Measurements from ENCODE around the gene ZNF618.

The ZNF618 gene

DNA sequence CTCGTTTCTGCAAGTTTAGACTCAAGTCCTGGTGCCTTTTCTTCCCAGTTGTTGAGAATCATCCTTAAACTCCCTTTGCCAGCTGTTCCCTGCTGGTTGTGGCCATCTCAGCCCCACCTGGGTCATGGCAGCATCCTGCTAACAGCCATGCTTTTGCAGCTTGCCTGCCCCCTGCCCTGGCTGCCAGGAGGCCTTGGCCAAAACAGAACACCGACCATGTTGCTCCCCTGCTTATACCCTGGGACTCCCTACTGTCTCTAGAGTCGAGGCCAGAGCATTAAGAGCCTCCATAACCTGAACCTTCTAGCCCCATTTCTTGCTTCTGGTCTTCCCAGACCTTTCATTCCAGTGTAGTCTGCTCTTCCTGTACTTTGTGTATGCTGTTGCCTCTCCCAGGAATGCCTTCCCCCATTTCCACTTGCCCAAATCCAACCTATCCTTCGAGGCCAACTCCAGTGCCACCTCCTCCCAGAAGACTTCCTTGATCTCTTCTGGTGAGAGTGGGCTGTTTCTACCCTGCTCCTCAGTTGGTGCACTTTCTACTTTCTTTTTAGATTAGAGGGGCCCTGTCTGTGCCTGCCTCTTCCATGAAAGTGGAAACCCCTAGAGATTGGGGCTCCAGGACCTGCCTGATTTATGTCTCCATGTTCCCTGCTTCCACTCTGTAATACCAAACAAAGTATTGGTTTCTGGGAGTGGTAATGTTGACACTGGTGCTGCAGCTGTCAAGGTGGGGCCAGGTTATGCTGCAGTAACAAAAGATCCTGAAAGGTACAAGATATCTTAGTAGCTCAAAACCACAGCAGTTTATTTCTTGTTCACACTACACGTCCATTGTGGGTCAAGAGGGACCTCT lies 113.8 kb downstream of the ZNF618 start:
- no peak for DNase-seq (ENCODE audit: low read depth)
- no peak overlapping the region for H3K4me3 ChIP-seq (ENCODE audit: low read length)
- TF ChIP-seq, protein P1, sequence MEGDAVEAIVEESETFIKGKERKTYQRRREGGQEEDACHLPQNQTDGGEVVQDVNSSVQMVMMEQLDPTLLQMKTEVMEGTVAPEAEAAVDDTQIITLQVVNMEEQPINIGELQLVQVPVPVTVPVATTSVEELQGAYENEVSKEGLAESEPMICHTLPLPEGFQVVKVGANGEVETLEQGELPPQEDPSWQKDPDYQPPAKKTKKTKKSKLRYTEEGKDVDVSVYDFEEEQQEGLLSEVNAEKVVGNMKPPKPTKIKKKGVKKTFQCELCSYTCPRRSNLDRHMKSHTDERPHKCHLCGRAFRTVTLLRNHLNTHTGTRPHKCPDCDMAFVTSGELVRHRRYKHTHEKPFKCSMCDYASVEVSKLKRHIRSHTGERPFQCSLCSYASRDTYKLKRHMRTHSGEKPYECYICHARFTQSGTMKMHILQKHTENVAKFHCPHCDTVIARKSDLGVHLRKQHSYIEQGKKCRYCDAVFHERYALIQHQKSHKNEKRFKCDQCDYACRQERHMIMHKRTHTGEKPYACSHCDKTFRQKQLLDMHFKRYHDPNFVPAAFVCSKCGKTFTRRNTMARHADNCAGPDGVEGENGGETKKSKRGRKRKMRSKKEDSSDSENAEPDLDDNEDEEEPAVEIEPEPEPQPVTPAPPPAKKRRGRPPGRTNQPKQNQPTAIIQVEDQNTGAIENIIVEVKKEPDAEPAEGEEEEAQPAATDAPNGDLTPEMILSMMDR (conservative IDR thresholded peaks at IDR 0.05; ENCODE audit: low read length): no peak

DNA sequence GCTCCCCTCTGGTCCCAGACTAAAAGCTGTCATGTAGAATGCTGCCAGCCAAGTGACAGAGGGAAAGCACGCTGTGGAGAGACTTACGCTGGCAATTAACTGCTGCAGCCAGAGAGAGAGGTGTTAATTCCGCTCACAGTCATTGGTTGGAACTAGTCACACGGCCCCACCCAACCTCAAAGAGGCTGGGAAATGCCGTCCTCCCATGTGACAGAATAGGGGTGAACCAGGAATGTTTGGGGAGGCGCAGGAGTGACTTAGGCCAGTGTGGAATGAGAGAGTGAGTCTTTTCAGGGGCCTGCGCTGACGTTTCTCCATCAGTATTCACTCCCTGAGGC lies 114.4 kb downstream of the ZNF618 start:
- TF ChIP-seq, protein P1 (conservative IDR thresholded peaks at IDR 0.05; ENCODE audit: low read length): no peak
- H3K4me3 ChIP-seq (ENCODE audit: low read length): no peak overlapping the region
- DNase-seq (ENCODE audit: low read depth): no peak

DNA sequence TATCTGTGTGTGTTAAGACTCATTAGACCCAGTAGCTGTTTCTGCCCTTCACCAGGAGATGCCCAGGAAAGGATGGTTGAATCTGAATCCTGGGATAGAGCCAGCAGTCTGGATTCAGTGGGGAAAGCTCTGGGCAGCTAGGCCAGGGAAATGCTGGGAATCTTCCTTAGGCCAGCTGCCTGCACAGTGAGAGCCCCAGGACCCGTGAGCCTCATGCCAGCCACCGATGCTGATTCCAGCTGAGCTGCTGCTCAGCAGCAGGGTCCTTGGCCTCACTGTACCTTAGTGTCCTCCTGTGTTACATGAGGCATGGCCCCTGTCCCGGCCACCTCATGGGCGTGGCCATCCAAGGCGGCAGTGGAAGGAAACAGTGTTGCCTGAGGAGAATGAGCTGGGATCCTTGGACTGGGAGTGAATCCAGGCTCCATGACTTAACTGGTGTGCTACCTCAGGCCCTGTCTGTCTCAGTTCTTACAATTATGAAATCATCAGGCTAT lies 114.9 kb downstream of the ZNF618 start:
- H3K4me3 ChIP-seq (ENCODE audit: low read length): no peak overlapping the region
- TF ChIP-seq, protein P1 (conservative IDR thresholded peaks at IDR 0.05; ENCODE audit: low read length): no peak
- no peak for DNase-seq (ENCODE audit: low read depth)

DNA sequence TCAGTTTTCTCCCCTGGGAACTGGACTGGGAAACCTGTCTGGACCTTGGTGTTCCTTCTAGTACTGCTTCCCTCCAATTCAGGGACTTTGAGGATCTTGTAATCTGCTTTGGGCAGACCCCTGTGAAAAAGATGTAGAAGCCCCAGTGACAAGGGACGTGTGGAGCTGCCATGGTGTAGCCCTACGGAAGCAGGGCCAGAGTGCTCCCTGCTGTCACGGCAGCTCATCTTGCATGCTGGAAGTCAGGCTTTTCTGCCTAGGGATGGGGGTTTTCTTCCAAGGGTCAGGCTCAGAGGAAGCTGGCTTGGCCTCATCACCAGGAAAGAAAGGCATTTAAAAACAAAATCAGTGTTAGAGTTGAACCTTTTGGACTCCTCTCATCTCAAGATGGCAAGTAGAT lies 115.6 kb downstream of the ZNF618 start:
- H3K4me3 ChIP-seq (ENCODE audit: low read length): no peak overlapping the region
- no peak for DNase-seq (ENCODE audit: low read depth)
- TF ChIP-seq, protein P1 (conservative IDR thresholded peaks at IDR 0.05; ENCODE audit: low read length): no peak

DNA sequence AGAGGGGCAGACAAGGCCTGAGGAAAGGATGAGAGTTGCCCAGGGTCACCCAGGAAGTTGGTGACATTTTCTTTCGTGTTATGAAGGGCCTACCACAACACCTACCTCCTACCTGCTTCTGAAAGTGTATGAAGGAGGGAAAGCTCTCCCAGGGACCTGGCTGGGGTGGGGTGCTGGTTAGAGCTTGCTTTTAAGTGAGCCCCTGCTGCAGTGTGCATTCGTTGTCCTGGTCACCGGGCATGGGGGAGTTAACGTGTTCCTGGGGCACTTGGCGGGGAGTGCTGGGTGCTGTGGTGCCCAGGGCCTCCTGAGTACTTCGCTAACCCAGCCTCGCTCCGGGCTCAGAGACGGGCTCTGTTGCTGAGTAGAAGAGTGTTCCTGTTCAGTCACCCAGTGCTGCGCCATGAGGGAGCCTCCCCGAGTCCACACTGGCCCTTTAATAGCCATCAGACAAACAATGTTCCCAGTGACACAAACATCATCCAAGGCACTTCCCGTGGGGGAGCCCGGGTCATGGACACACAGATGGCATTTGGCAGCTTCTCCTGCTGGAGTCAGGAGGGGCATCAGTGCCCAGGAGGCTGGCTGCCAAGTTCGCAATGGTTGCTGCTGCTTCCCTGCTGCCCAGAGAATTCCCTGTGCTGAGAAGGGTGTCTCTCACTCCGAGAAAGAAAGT lies 116.3 kb downstream of the ZNF618 start:
- H3K4me3 ChIP-seq (ENCODE audit: low read length): no peak overlapping the region
- TF ChIP-seq, protein P1 (conservative IDR thresholded peaks at IDR 0.05; ENCODE audit: low read length): no peak
- DNase-seq (ENCODE audit: low read depth): no peak

DNA sequence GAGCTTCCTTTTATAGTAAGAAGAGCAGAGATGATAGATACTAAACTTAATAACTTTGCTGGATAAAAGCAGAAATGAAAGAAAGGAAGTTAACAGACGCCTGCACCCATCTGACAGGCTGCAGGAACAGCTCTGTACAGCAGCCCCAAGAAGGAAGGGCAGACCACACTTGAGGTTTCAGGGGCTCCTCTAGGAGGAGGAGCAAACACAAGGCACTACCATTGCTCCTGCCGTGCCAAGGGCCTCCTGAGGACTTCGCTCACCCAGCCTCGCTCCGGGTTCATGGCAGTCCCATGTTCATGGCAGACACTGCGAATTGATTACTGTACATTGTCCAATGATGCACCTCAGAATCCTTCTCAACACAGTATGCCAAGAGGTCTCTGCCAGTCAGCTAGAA lies 116.9 kb downstream of the ZNF618 start:
- no peak overlapping the region for H3K4me3 ChIP-seq (ENCODE audit: low read length)
- DNase-seq (ENCODE audit: low read depth): no peak
- TF ChIP-seq, protein P1 (conservative IDR thresholded peaks at IDR 0.05; ENCODE audit: low read length): no peak
